ENCODE results near the gene CCDC12. TPM values are rescaled to one million over a fixed set of nuclear protein-coding genes. Genes with fewer than 3 reads are reported as not detected.
"Not testable (repeated sequence)": the region's sequence is repeated elsewhere in the genome, so short reads cannot be mapped to it uniquely, and the experiment has no call there.

CCDC12 gene
- total and polyA plus RNA-seq, 2 donors (not counting 1 experiment from before 2014, with no cell fraction given), result 84.0 to 97.3 TPM

- Histone ChIP-seq H4K20me1 (ENCODE audit: control insufficient read depth, insufficient read depth, low read length, poor library complexity, severe bottlenecking) (peaks cover 9% of the 10 kb centered on the region), H3K4me2 (replicated peaks; ENCODE audit: low read depth, low read length, poor library complexity, severe bottlenecking) (no peak overlapping the region), H3K79me2 (ENCODE audit: control insufficient read depth, insufficient read depth, low read length) (no peaks in the 10 kb centered on the region), H3K27me3 (replicated peaks in 1 of 4; ENCODE audit: control extremely low read depth in 1 of 4, control insufficient read depth in 3 of 4, insufficient read depth in 4 of 4, low read length in 3 of 4) (no peaks in the 10 kb centered on the region), H2AFZ (ENCODE audit: insufficient read depth, low read depth, low read length, poor library complexity, severe bottlenecking) (no peak overlapping the region), H3K4me1 (ENCODE audit: control insufficient read depth in 2 of 2, insufficient read depth in 2 of 2, low read length in 2 of 2) (peaks cover 9 to 12% of the 10 kb centered on the region in 2 donors), H3K36me3 (replicated peaks in 1 of 2; ENCODE audit: control extremely low read depth in 1 of 2, control insufficient read depth in 1 of 2, extremely low read depth in 1 of 2, insufficient read depth in 2 of 2, low read length in 1 of 2) (peaks cover 2 to 15% of the 10 kb centered on the region in 2 experiments), H3K4me3 (ENCODE audit: control extremely low read depth in 1 of 5, extremely low read depth in 1 of 5, insufficient read depth in 1 of 5, low read depth in 2 of 5, low read length in 4 of 5) (no peak overlapping the region), H3K9ac (ENCODE audit: low read length) (no peak overlapping the region), H3K27ac (ENCODE audit: low read length in 2 of 2) (no peak overlapping the region), H3K9me3 (ENCODE audit: control extremely low read depth in 1 of 3, control insufficient read depth in 2 of 3, insufficient read depth in 1 of 3, low read length in 2 of 3) (peaks cover 0 to 3% (median 1%) of the 10 kb centered on the region in 3 donors)
- intact Hi-C loops (cut with micrococcal nuclease), result no loop called here
- Mint-ChIP-seq H3K4me3 (no peak overlapping the region), H3K27ac (no peak overlapping the region), H3K9me3 (ENCODE audit: insufficient read depth) (peaks cover 3% of the 10 kb centered on the region), H3K27me3 (no peaks in the 10 kb centered on the region), H3K4me1 (peaks cover 7% of the 10 kb centered on the region)
- no CpG with 5 or more reads among the region's 3 CpGs for WGBS (ENCODE audit: insufficient coverage)
- ChIA-PET POLR2A (no interaction called here), CTCF (interaction anchor here (1.7 to 2.8 kb wide), 3 partner anchors 10 to 85 kb away, joined by 4 to 14 read pairs (median 11); no protein-coding TSS in a partner anchor)
- TF ChIP-seq, protein P1, sequence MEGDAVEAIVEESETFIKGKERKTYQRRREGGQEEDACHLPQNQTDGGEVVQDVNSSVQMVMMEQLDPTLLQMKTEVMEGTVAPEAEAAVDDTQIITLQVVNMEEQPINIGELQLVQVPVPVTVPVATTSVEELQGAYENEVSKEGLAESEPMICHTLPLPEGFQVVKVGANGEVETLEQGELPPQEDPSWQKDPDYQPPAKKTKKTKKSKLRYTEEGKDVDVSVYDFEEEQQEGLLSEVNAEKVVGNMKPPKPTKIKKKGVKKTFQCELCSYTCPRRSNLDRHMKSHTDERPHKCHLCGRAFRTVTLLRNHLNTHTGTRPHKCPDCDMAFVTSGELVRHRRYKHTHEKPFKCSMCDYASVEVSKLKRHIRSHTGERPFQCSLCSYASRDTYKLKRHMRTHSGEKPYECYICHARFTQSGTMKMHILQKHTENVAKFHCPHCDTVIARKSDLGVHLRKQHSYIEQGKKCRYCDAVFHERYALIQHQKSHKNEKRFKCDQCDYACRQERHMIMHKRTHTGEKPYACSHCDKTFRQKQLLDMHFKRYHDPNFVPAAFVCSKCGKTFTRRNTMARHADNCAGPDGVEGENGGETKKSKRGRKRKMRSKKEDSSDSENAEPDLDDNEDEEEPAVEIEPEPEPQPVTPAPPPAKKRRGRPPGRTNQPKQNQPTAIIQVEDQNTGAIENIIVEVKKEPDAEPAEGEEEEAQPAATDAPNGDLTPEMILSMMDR (IDR thresholded peaks at IDR 0.05), result no peak
- TF ChIP-seq EZH2 (IDR thresholded peaks at IDR 0.05; ENCODE audit: borderline replicate concordance, insufficient read depth, low read depth, low read length, poor library complexity, severe bottlenecking), result no peak
- no peak for DNase-seq
- ATAC-seq (ENCODE audit: low read depth), result no peak
Observed at GRCh38 chr3:46912986-46913385, 63.6 kb downstream of the CCDC12 start.

DNA sequence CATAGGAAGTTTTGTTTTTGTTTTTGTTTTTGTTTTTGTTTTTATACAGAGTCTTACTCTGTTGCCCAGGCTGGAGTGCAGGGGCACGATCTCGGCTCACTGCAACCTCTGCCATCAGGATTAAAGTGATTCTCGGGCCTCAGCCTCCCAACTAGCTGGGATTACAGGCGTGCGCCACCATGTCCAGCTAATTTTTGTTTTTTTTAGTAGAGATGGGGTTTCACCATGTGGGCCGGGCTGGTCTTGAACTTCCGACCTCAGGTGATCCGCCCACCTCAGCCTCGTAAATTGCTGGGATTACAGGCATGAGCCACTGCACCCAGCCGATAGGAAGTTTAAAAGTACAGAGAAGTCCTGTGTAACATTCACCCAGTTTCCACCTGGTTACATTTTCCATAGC is 65.6 kb downstream of the CCDC12 start:
- DNase-seq; H3K9me3 Mint-ChIP-seq (ENCODE audit: insufficient read depth); H3K4me3 Mint-ChIP-seq; H3K4me1 Mint-ChIP-seq; H3K27ac ChIP-seq (ENCODE audit: low read length in 2 of 2); H4K20me1 ChIP-seq (ENCODE audit: control insufficient read depth, insufficient read depth, low read length, poor library complexity, severe bottlenecking); ATAC-seq (ENCODE audit: low read depth); H3K27ac Mint-ChIP-seq; H3K9me3 ChIP-seq (ENCODE audit: control extremely low read depth in 1 of 3, control insufficient read depth in 2 of 3, insufficient read depth in 1 of 3, low read length in 2 of 3); H3K9ac ChIP-seq (ENCODE audit: low read length); H3K4me3 ChIP-seq (ENCODE audit: control extremely low read depth in 1 of 5, extremely low read depth in 1 of 5, insufficient read depth in 1 of 5, low read depth in 2 of 5, low read length in 4 of 5); H3K79me2 ChIP-seq (ENCODE audit: control insufficient read depth, insufficient read depth, low read length); H2AFZ ChIP-seq (ENCODE audit: insufficient read depth, low read depth, low read length, poor library complexity, severe bottlenecking); POLR2A ChIA-PET; H3K27me3 ChIP-seq (replicated peaks in 1 of 4; ENCODE audit: control extremely low read depth in 1 of 4, control insufficient read depth in 3 of 4, insufficient read depth in 4 of 4, low read length in 3 of 4); H3K27me3 Mint-ChIP-seq; intact Hi-C loops (cut with micrococcal nuclease); H3K36me3 ChIP-seq (replicated peaks in 1 of 2; ENCODE audit: control extremely low read depth in 1 of 2, control insufficient read depth in 1 of 2, extremely low read depth in 1 of 2, insufficient read depth in 2 of 2, low read length in 1 of 2); H3K4me2 ChIP-seq (replicated peaks; ENCODE audit: low read depth, low read length, poor library complexity, severe bottlenecking): not testable (repeated sequence)
- CTCF ChIA-PET, result interaction anchor here (0.6 to 1.4 kb wide), 3 partner anchors 39 to 63 kb away, joined by 3 to 4 read pairs (median 3); no protein-coding TSS in a partner anchor
- peaks cover 9 to 12% of the 10 kb centered on the region in 2 donors for H3K4me1 ChIP-seq (ENCODE audit: control insufficient read depth in 2 of 2, insufficient read depth in 2 of 2, low read length in 2 of 2)
- WGBS (ENCODE audit: insufficient coverage), result 87% methylated on average over 7 of the region's 10 CpGs

Data from B cell (primary cell).